ENCODE results near the gene RPUSD4. TPM values are rescaled to one million over a fixed set of nuclear protein-coding genes. Genes with fewer than 3 reads are reported as not detected.

RPUSD4 gene
- total and polyA plus RNA-seq, 10 of the 15 experiments (the other 5 are each of a cell fraction or from before 2014, with no cell fraction given), result 24.5 to 47.6 (median 31.7) TPM

DNA sequence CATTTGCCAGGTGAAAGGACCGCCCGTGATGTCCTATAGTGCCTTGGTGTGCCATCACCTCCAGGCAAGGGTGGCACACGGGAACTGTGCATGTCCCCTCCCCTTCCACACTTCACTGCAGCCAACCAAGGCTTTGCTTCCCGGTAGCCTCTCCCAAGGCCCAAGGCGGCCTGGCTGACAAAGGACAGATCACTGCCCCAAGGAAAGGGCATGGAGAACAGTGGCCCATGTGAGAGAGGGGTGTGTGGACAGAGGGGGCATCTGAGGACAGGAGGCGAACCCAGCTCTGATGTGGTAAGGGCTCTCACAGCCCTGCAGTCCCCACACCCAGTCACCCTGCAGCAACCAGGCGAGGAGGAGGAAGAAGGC, 50.4 kb downstream of the RPUSD4 start (continued):
- TF ChIP-seq BMI1 (IDR thresholded peaks at IDR 0.05; ENCODE audit: borderline replicate concordance), result no peak

DNA sequence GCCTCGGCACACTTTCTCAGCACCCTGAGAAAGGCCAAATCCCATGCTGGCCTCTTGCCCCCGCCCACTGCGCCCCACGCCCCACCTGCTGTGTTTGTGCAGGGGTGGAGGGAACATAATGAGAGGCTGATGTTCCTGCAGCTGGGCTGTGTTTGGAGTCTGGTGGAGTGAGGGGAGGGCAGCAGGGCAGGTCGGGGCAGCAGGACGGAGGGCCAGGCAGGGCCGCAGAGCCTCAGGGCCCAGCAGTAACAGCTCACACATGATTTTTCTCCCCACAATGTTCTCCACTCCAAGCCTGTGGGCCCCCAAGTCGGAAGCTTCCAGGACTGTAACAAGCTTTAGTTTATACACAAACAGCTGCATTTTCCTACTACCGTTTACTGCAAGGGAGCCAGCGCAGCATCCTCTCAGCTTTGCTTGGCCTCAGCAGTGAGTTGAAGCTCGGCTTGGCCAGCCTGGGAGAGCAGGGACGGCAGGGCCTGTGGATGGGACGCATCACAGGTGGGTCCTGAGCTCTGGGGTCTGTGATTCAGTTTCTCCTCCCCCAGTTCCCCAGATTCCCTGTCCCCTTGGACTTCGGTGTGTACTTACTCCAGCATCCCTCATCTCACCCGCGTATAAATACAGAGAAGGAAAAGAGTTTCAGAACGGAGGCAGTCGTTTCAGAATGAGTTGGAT, 51.0 kb downstream of the RPUSD4 start:
- H4K20me1 ChIP-seq (ENCODE audit: control insufficient read depth, insufficient read depth), result no peaks in the 10 kb centered on the region
- H3K9me3 ChIP-seq (replicated peaks; ENCODE audit: control insufficient read depth, insufficient read depth, low read length), result no peaks in the 10 kb centered on the region
- no peak for ATAC-seq
- ChIA-PET CTCF (no interaction called here), SMC1A (ENCODE audit: uncharacterized antibody, unreplicated experiment) (no interaction called here), RAD21 (ENCODE audit: unreplicated experiment) (no interaction called here), POLR2A (no interaction called here)
- BruUV-seq (replicated peaks), result no TSS peak
- no peaks in the 10 kb centered on the region for H3K36me3 ChIP-seq (ENCODE audit: control insufficient read depth in 2 of 2, insufficient read depth in 2 of 2, low read length in 1 of 2)
- no peak overlapping the region for H2AFZ ChIP-seq (ENCODE audit: control insufficient read depth, low read depth, low read length)
- no peak overlapping the region for H3K4me3 ChIP-seq
- no peak overlapping the region for H3K4me2 ChIP-seq (ENCODE audit: control insufficient read depth, insufficient read depth)
- TF ChIP-seq ASH2L (IDR thresholded peaks at IDR 0.05; ENCODE audit: borderline replicate concordance, low read depth), result no peak
- no peak for TF ChIP-seq YY1 (IDR thresholded peaks at IDR 0.05; ENCODE audit: low read depth, low read length)
- no peak for TF ChIP-seq PAX5 (IDR thresholded peaks at IDR 0.05; ENCODE audit: borderline replicate concordance, low read depth, low read length)
- DNase-seq (ENCODE audit: low read depth, low spot score), result no peak
- 51% methylated on average over 18 of the region's 18 CpGs for WGBS (ENCODE audit: insufficient coverage, insufficient replicate concordance, low lambda C conversion rate, missing lambda C conversion rate)
- no peaks in the 10 kb centered on the region for H3K79me2 ChIP-seq (ENCODE audit: control insufficient read depth, insufficient read depth, low read length)
- in situ Hi-C loops (cut with MboI) (no loop called here), intact Hi-C loops (cut with micrococcal nuclease; ENCODE audit: unreplicated experiment) (no loop called here)
- no peaks in the 10 kb centered on the region for H3K27me3 ChIP-seq (replicated peaks in 1 of 2; ENCODE audit: control insufficient read depth in 2 of 2, insufficient read depth in 2 of 2, low read length in 1 of 2)
- FAIRE-seq, result no peak
- H3K4me1 ChIP-seq (ENCODE audit: control insufficient read depth, insufficient read depth, low read length), result no peaks in the 10 kb centered on the region; the same call in 1 of the 2 replicates
- no peak overlapping the region for H3K9ac ChIP-seq (ENCODE audit: control insufficient read depth, insufficient read depth, low read length)
- no peak overlapping the region for H3K27ac ChIP-seq (ENCODE audit: control insufficient read depth, insufficient read depth)

- ChIA-PET POLR2A (no interaction called here), RAD21 (ENCODE audit: unreplicated experiment) (no interaction called here), CTCF (no interaction called here), SMC1A (ENCODE audit: uncharacterized antibody, unreplicated experiment) (no interaction called here)
- no TSS peak for BruUV-seq (replicated peaks)
- Histone ChIP-seq H3K4me2 (ENCODE audit: control insufficient read depth, insufficient read depth) (no peak overlapping the region), H3K4me3 (no peak overlapping the region), H3K36me3 (ENCODE audit: control insufficient read depth in 2 of 2, insufficient read depth in 2 of 2, low read length in 1 of 2) (no peaks in the 10 kb centered on the region), H3K9ac (ENCODE audit: control insufficient read depth, insufficient read depth, low read length) (no peak overlapping the region), H2AFZ (ENCODE audit: control insufficient read depth, low read depth, low read length) (no peak overlapping the region), H3K27ac (ENCODE audit: control insufficient read depth, insufficient read depth) (no peak overlapping the region), H3K79me2 (ENCODE audit: control insufficient read depth, insufficient read depth, low read length) (no peaks in the 10 kb centered on the region), H3K27me3 (replicated peaks in 1 of 2; ENCODE audit: control insufficient read depth in 2 of 2, insufficient read depth in 2 of 2, low read length in 1 of 2) (no peaks in the 10 kb centered on the region), H3K9me3 (replicated peaks; ENCODE audit: control insufficient read depth, insufficient read depth, low read length) (no peaks in the 10 kb centered on the region), H3K4me1 (ENCODE audit: control insufficient read depth, insufficient read depth, low read length) (no peaks in the 10 kb centered on the region; the same call in 1 of the 2 replicates), H4K20me1 (ENCODE audit: control insufficient read depth, insufficient read depth) (no peaks in the 10 kb centered on the region)
- in situ Hi-C loops (cut with MboI), result no loop called here
- intact Hi-C loops (cut with micrococcal nuclease; ENCODE audit: unreplicated experiment), result no loop called here
- FAIRE-seq (no peak), DNase-seq (ENCODE audit: low read depth, low spot score) (no peak), ATAC-seq (no peak)
- TF ChIP-seq STAT3 (IDR thresholded peaks at IDR 0.05; ENCODE audit: low read depth, low read length), result no peak
- WGBS (ENCODE audit: insufficient coverage, insufficient replicate concordance, low lambda C conversion rate, missing lambda C conversion rate), result 45% methylated on average over 19 of the region's 19 CpGs
These were observed 51.6 kb downstream of the RPUSD4 start for GRCh38 chr11:126159719-126160344.

All from GM12878 (cell line).